K562 (cell line): Measurements from ENCODE around the gene SERAC1. TPM values are rescaled to one million over a fixed set of nuclear protein-coding genes. Genes with fewer than 3 reads are reported as not detected.

Experiments
- ATAC-seq: fragments of 200-7000 bp; cut with Tn5 transposase; 3 replicates; pipeline ENCODE4 v1.9.1; 2020; ENCODE audit warnings: moderate library complexity
- BruUV-seq: library from RNA; stranded (reverse); fragments of 400-500 nt; replicated peaks from 2 replicates; lab custom pipeline; 2021; lab: Mats Ljungman, UMichigan
- CTCF ChIA-PET: fragments of 300-600 bp; formaldehyde crosslinking; extraction: SDS; loops from one replicate; lab custom pipeline; 2021; ENCODE audit warnings: low intra/inter-chr PET ratio; lab: Yijun Ruan, JAX
- POLR2A ChIA-PET: fragments of 300-600, 350-650 bp; sonication (Branson Sonifier 250); formaldehyde crosslinking; extraction: SDS; loops from one replicate; lab custom pipeline; 2021; ENCODE audit warnings: antibody characterized with exemption, inconsistent platforms; lab: Yijun Ruan, JAX
- DNase-seq, 4 experiments: peaks; one replicate each; pipeline versions ENCODE4 v3.0.0 to v3.0.0-alpha.2; 2011 to 2018; ENCODE audit warnings: low spot score in 3 of 4, mixed read lengths in 3 of 4; ENCODE audit errors: extremely low read depth in 1 of 4
- FAIRE-seq: peaks from 2 replicates; lab custom pipeline; 2011; peaks lifted over from hg19 to GRCh38; lab: Jason Lieb, UNC
- H2AFZ ChIP-seq: 2 replicates; pipeline ENCODE4 v1.6.0; 2011; ENCODE audit warnings: low read depth, low read length, control low read depth, inconsistent platforms
- H3K27ac ChIP-seq: fragments of 200-600 bp; 3 replicates; pipeline ENCODE4 v1.8.0; 2011; ENCODE audit warnings: low read depth, mild to moderate bottlenecking, control low read depth, inconsistent platforms, low read length, moderate library complexity, mixed read lengths; ENCODE audit errors: extremely low read depth
- H3K27me3 ChIP-seq, 2 experiments: fragments of 300-600 bp in 1 of 2; 2 replicates in 1 of 2; 3 replicates in 1 of 2; pipeline versions ENCODE4 v1.6.0 to v1.8.0; 2011; ENCODE audit warnings: inconsistent platforms in 2 of 2, low read length in 2 of 2, mild to moderate bottlenecking in 1 of 2, mixed read lengths in 1 of 2, moderate library complexity in 1 of 2; ENCODE audit not compliant: control insufficient read depth in 2 of 2, insufficient read depth in 2 of 2
- H3K36me3 ChIP-seq: fragments of 300-600 bp; 3 replicates; pipeline ENCODE4 v1.8.0; 2011; ENCODE audit warnings: mild to moderate bottlenecking, low read length, inconsistent platforms; ENCODE audit not compliant: control insufficient read depth, insufficient read depth
- H3K4me1 ChIP-seq, 2 experiments: fragments of 200-600 bp in 1 of 2; replicated peaks in 1 of 2; 2 replicates in 1 of 2; 3 replicates in 1 of 2; pipeline versions ENCODE4 v1.5.1 to v1.8.0; 2011; ENCODE audit warnings: inconsistent platforms in 2 of 2, low read length in 2 of 2, mild to moderate bottlenecking in 1 of 2, mixed read lengths in 1 of 2, moderate library complexity in 1 of 2; ENCODE audit not compliant: control insufficient read depth in 2 of 2, insufficient read depth in 2 of 2
- H3K4me2 ChIP-seq: 2 replicates; pipeline ENCODE4 v1.6.1; 2011; ENCODE audit warnings: low read length, control low read depth, inconsistent platforms, mixed read lengths; ENCODE audit not compliant: insufficient read depth
- H3K4me3 ChIP-seq: fragments of 200-600 bp; sonication (generic), shearing (Covaris generic); 2 replicates; pipeline ENCODE4 v1.5.1; 2016; ENCODE audit warnings: control low read depth, inconsistent platforms
- H3K79me2 ChIP-seq: fragments of 200-600 bp; 3 replicates; pipeline ENCODE4 v1.8.0; 2011; ENCODE audit warnings: low read length, inconsistent platforms; ENCODE audit not compliant: control insufficient read depth, insufficient read depth
- H3K9ac ChIP-seq, 2 experiments: 2 replicates each; pipeline versions ENCODE4 v1.6.0 to v1.6.1; 2011; ENCODE audit warnings: low read depth in 2 of 2, low read length in 2 of 2, control low read depth in 1 of 2, inconsistent platforms in 1 of 2, mild to moderate bottlenecking in 1 of 2, mixed read lengths in 1 of 2; ENCODE audit not compliant: insufficient read depth in 1 of 2
- H3K9me1 ChIP-seq: one replicate; pipeline ENCODE4 v1.6.0; 2011; ENCODE audit warnings: inconsistent platforms, mild to moderate bottlenecking, low read length, moderate library complexity; ENCODE audit not compliant: control insufficient read depth, insufficient read depth
- H3K9me3 ChIP-seq: replicated peaks from 2 replicates; pipeline ENCODE4 v1.5.1; 2011; ENCODE audit warnings: low read depth, low read length, inconsistent platforms; ENCODE audit not compliant: control insufficient read depth, insufficient read depth
- H4K20me1 ChIP-seq: replicated peaks from 2 replicates; pipeline ENCODE4 v1.6.1; 2011; ENCODE audit warnings: low read length, inconsistent platforms, mixed read lengths; ENCODE audit not compliant: control insufficient read depth, insufficient read depth
- ATF1 ChIP-seq, 2 experiments: fragments of 450-650 bp in 1 of 2; IDR thresholded peaks; 2 replicates each; pipeline ENCODE4 v1.6.1; 2016; ENCODE audit warnings: missing compliant biosample characterization in 1 of 2, missing genetic modification characterization in 1 of 2
- BDP1 ChIP-seq: IDR thresholded peaks from 3 replicates; pipeline ENCODE4 v1.6.1; 2011; ENCODE audit not compliant: insufficient read length, insufficient read depth
- CCNT2 ChIP-seq: IDR thresholded peaks from 2 replicates; pipeline ENCODE4 v1.6.1; 2011; ENCODE audit warnings: borderline replicate concordance, low read depth, mild to moderate bottlenecking, moderate library complexity, mixed read lengths, low read length; ENCODE audit not compliant: insufficient read length; ENCODE audit errors: extremely low read depth
- ELF1 ChIP-seq: fragments of 200-800 bp; sonication (Bioruptor generic); IDR thresholded peaks from 2 replicates; pipeline ENCODE4 v1.6.1; 2016; ENCODE audit warnings: missing genetic modification characterization, missing compliant biosample characterization
- HNRNPL ChIP-seq: fragments of 200-400 bp; formaldehyde crosslinking; IDR thresholded peaks from 2 replicates; pipeline ENCODE4 v1.6.1; 2017; ENCODE audit warnings: low read depth, mild to moderate bottlenecking, low read length
- KDM1A ChIP-seq, 2 experiments: fragments of 450-650 bp; IDR thresholded peaks; 2 replicates each; pipeline ENCODE4 v1.6.1; 2016; ENCODE audit warnings: mild to moderate bottlenecking in 2 of 2
- KLF13 ChIP-seq: fragments of 450-650 bp; IDR thresholded peaks from 2 replicates; pipeline ENCODE4 v1.6.1; 2016; ENCODE audit warnings: missing genetic modification characterization, low read depth, mild to moderate bottlenecking, missing compliant biosample characterization, moderate library complexity, borderline replicate concordance
- POLR2B ChIP-seq: fragments of 450-650 bp; IDR thresholded peaks from 2 replicates; pipeline ENCODE4 v1.6.1; 2018; ENCODE audit warnings: low read depth; ENCODE audit not compliant: partially characterized antibody
- RFX1 ChIP-seq: fragments of 450-650 bp; IDR thresholded peaks from 2 replicates; pipeline ENCODE4 v1.6.1; 2016; ENCODE audit warnings: mild to moderate bottlenecking, moderate library complexity
- RFX5 ChIP-seq: IDR thresholded peaks from 2 replicates; pipeline ENCODE4 v1.6.1; 2011; ENCODE audit warnings: low read depth, mild to moderate bottlenecking, improper control_type of control experiment, low read length
- ZNF584 ChIP-seq: fragments of 200-800 bp; sonication (Bioruptor generic); IDR thresholded peaks from 2 replicates; pipeline ENCODE4 v1.6.1; 2016; ENCODE audit warnings: low read depth, mild to moderate bottlenecking, missing genetic modification characterization, missing compliant biosample characterization
- ZNF589 ChIP-seq: fragments of 200-800 bp; sonication (Bioruptor generic); IDR thresholded peaks from 2 replicates; pipeline ENCODE4 v1.6.1; 2016; ENCODE audit warnings: low read depth, missing genetic modification characterization, missing compliant biosample characterization
- ZNF707 ChIP-seq: fragments of 250-450 bp; sonication (Bioruptor Pico); conservative IDR thresholded peaks from 2 replicates; pipeline ENCODE4 v1.8.0; 2022; ENCODE audit warnings: inconsistent platforms, mild to moderate bottlenecking, moderate library complexity
- WGBS: fragments of 100-300 bp; shearing (Covaris generic); methylation state at CpG from one replicate; pipeline ENCODE4 v1.1.6; 2016; ENCODE audit warnings: low coverage, mixed read lengths; ENCODE audit not compliant: insufficient coverage; ENCODE audit errors: missing lambda C conversion rate; 5-methylcytosine and 5-hydroxymethylcytosine counted together
- in situ Hi-C: fragments of 300-500 bp; cut with MboI; formaldehyde crosslinking; loops from 4 replicates; pipeline ENCODE4 v1.15.0; 2018; ENCODE audit warnings: inconsistent platforms, mixed read lengths
- intact Hi-C: fragments of 100-400 bp; cut with micrococcal nuclease; formaldehyde crosslinking; loops from 2 replicates; pipeline ENCODE4 v1.14.2; 2022
- polyA plus RNA-seq, 8 experiments: library from polyadenylated mRNA; depleted of rRNA in 4 of 8; stranded (reverse) in 5 of 8; unstranded in 3 of 8; fragments of >200 nt; fragmentation: Nextera tagmentation in 2 of 8; fragmentation: Illumina TruSeq in 1 of 8; extraction: Ambion mirVana in 2 of 8; extraction: Trizol in 1 of 8; gene quantifications; 2 replicates each; pipeline versions ENCODE4 v1.2.1 to v1.2.3, GENCODE V29; 2011 to 2014; ENCODE audit warnings: inconsistent platforms in 1 of 8, missing spikeins in 1 of 8
- total RNA-seq, 7 experiments: library from RNA; depleted of rRNA in 6 of 7; stranded (reverse); fragments of >200 nt in 6 of 7; fragmentation: Illumina TruSeq in 2 of 7; extraction: Trizol in 2 of 7; gene quantifications; 2 replicates each; pipeline versions ENCODE4 v1.2.1 to v1.2.3, GENCODE V29; 2011 to 2021; ENCODE audit warnings: low replicate concordance in 1 of 7
- TF ChIP-seq, protein P1 (sequence below): sonication (generic); formaldehyde crosslinking; IDR thresholded peaks from 2 replicates; pipeline ENCODE4 v1.8.0; 2022; ENCODE audit warnings: mild to moderate bottlenecking, missing genetic modification reagents
- TF ChIP-seq, protein P2 (sequence below): fragments of 450-650 bp; IDR thresholded peaks from 2 replicates; pipeline ENCODE4 v1.6.1; 2018; ENCODE audit warnings: mild to moderate bottlenecking, low read depth; ENCODE audit not compliant: partially characterized antibody

The SERAC1 gene
- total and polyA plus RNA-seq, 9 of the 15 experiments (the other 6 are each of a cell fraction or from before 2014, with no cell fraction given), result 1.8 to 6.2 (median 2.8) TPM

DNA sequence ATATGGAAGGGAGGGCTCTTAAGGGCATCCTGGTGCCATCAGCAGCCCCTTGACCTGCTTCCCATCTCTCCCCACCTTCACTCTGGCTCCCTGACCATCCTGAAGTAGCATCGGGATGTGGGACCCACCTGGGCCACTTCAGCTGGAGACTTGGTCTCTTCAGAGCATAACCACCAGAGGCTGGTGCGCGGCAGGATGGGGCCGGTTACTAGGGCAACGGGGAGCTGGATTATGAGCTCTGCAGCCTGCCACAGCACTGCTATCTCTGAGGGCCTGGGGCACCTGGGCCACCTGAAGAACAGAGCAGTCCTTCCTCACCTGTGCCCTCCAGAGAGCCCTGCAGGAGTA lies 106.7 kb downstream of the SERAC1 start (continued):
- no peak for TF ChIP-seq ZNF589 (CRISPR knock-in tag)

DNA sequence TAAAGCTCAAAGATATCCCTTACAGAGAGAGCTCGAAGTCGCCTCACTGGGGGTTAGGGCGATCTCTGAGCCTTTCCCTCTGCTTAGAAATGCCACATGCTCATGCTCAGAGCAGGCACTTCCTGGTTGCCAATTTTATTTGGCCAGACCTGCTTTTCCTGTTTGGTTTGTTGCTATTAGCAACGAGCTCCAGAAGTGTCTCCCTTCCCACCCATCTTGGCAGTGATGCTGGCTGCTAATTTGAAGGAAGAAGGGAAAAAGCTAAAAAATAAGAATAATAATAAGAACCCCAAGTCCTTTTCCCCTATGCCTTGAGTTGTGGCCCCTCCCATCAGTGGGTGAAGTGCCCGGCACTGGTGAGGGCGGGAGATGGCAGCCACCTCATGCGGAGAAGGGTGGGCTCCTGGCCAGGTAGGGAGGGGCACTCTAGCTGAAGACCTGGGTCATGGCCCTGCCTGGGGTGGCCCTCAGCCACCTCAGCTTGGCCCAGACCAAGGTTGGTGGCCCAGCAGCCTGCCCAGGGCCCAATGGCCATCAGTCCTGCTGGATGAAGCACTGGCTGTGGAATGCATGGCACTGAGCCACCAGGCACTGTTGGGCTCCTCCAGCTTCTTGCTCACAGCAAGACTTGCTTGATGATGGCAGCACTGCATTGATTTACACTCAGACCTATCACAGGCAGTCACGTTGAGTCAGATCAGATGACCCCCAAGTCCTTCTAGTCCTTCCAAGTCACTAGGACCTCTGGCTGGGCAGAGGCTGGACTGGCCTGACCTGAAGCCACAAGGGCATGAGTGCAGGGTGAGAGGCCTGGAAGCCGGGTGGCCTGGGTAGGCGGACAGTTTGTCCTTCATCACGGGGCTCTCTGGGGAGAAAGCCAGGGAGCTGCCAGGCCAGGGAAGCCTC lies 107.4 kb downstream of the SERAC1 start:
- intact Hi-C loops, result no loop called here
- no peaks in the 10 kb centered on the region for H3K79me2 ChIP-seq
- WGBS, result 79% methylated on average over 11 of the region's 11 CpGs
- H3K27me3 ChIP-seq, result no peaks in the 10 kb centered on the region
- no peak overlapping the region for H3K4me2 ChIP-seq
- CTCF ChIA-PET, result no interaction called here
- POLR2A ChIA-PET, result interaction anchor here (1.2 to 4.4 kb wide), 4 partner anchors 9 to 22 kb away, joined by 3 to 28 read pairs (median 4); no protein-coding TSS in a partner anchor
- H2AFZ ChIP-seq, result no peak overlapping the region
- 0 out of 2 replicates have a peak, but pooled peaks cover 4% of the 10 kb centered on the region for H4K20me1 ChIP-seq
- peaks cover 0 to 19% of the 10 kb centered on the region in 2 experiments; a peak in 1 of 5 replicates for H3K4me1 ChIP-seq
- H3K4me3 ChIP-seq, result no peak overlapping the region
- ATAC-seq, result no peak
- no peak overlapping the region for H3K27ac ChIP-seq
- in situ Hi-C loops, result no loop called here
- H3K9me1 ChIP-seq, result no peaks in the 10 kb centered on the region
- no peaks in the 10 kb centered on the region for H3K9me3 ChIP-seq
- DNase-seq, result no peak
- BruUV-seq, result no TSS peak
- FAIRE-seq, result no peak
- H3K9ac ChIP-seq, result no peak overlapping the region
- peaks cover 22% of the 10 kb centered on the region; the same call in 2 of the 3 replicates for H3K36me3 ChIP-seq
- no peak for TF ChIP-seq ZNF584 (CRISPR knock-in tag)
- peak; percentile 72 for TF ChIP-seq RFX1
- TF ChIP-seq KLF13 (tag), result no peak
- TF ChIP-seq BDP1, result no peak
- TF ChIP-seq ELF1 (tag), result peak; percentile 19; the same call in 1 of the 2 replicates
- TF ChIP-seq ZNF707 (CRISPR knock-in tag), result no peak
- TF ChIP-seq POLR2B, result no peak
- TF ChIP-seq, protein P1, sequence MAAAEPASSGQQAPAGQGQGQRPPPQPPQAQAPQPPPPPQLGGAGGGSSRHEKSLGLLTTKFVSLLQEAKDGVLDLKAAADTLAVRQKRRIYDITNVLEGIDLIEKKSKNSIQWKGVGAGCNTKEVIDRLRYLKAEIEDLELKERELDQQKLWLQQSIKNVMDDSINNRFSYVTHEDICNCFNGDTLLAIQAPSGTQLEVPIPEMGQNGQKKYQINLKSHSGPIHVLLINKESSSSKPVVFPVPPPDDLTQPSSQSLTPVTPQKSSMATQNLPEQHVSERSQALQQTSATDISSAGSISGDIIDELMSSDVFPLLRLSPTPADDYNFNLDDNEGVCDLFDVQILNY (CRISPR knock-in tag), result no peak
- TF ChIP-seq, protein P2, sequence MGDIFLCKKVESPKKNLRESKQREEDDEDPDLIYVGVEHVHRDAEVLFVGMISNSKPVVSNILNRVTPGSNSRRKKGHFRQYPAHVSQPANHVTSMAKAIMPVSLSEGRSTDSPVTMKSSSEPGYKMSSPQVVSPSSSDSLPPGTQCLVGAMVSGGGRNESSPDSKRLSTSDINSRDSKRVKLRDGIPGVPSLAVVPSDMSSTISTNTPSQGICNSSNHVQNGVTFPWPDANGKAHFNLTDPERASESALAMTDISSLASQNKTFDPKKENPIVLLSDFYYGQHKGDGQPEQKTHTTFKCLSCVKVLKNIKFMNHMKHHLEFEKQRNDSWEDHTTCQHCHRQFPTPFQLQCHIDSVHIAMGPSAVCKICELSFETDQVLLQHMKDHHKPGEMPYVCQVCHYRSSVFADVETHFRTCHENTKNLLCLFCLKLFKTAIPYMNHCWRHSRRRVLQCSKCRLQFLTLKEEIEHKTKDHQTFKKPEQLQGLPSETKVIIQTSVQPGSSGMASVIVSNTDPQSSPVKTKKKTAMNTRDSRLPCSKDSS, result no peak
- no peak for TF ChIP-seq CCNT2
- no peak for TF ChIP-seq HNRNPL
- TF ChIP-seq ATF1 (CRISPR knock-in tag; IDR thresholded peaks at IDR 0.05), result no peak
- TF ChIP-seq ATF1 (tag; IDR thresholded peaks at IDR 0.05), result no peak
- no peak for TF ChIP-seq RFX5
- no peak for TF ChIP-seq KDM1A (IDR thresholded peaks at IDR 0.05)
